Midbrain (tissue), 1 donor: ENCODE measurements around the gene SLC1A2.
"Not testable (repeated sequence)": the region's sequence is repeated elsewhere in the genome, so short reads cannot be mapped to it uniquely, and the experiment has no call there.

Experiments used
- DNase-seq: peaks from one replicate; lab custom pipeline; 2025; lab: John Stamatoyannopoulos, UW

Gene SLC1A2

DNA sequence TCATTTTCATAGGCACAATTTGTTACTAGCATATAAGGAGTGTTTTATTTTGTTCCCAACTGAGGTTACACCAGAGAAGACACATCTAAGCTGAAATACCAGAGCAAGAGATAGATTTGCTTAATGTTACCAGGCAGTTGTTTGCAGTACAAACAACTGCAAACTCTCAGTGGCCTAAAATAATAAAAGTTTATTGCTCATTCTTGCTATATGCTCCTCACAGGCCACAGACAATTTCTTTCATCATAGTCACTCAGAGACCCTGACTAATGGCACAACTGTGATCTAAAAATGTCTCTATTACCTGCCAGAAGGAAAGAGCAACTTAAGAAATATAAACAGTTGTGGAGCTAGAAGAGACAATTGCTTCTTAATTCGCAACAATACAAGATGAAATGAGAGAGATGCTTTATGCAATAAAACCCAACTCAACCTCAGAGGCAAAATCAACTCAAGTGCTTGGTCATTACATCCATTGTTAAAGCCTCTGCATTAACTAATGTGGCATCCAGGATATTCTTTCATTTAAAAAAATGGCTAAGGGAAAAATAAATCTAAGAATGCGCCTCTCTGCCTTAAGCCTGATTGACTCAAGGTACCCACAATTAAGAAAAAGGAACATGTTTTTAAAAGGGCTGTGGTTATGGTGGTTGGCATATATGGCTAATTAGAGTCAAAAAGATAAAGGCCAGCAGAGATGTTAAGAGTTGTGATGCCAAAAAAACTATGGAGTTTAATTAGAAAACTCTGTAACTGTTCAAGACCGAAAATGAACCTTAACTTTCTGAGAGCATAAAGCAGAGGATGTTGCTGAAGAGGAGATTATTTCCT lies 176.7 kb downstream of the SLC1A2 start:
- DNase-seq, result no peak

DNA sequence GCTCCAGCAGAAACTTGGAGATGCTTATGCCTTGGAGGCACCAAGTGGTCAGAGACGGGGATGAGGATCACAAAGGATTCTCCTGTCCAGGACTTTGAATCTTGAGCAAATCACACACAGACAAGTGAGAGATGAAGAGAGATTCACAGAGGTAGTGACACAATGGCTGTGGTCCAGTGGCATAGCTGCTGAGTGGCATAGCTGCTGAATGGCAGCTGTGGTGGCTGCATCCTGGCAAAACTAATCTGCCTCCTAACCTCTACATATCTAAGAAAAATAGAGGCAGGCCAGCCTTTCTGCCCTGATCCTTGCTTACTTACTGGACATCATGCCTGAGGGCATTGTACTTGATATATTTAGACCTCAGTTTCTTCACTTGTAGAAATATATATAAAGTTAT lies 177.8 kb downstream of the SLC1A2 start:
- no peak for DNase-seq

DNA sequence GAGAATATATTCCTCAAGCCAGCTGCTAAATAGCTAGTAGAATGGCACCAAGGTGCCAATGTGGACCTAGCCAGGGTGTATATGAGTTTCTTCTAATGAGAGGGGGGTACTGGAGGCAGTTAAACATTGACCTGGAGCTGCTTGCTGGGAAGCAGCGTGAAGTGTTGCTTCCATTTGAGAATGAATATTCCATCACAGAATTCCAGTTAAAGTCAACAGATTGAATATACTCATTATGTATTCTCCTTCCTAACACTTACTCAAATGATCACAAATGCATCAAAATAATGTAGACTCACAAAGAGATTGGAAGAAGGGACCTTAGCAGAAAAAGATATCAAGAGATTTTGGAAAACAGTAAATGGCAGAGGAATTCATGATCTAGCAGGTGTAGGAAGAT lies 178.3 kb downstream of the SLC1A2 start:
- DNase-seq, result no peak

DNA sequence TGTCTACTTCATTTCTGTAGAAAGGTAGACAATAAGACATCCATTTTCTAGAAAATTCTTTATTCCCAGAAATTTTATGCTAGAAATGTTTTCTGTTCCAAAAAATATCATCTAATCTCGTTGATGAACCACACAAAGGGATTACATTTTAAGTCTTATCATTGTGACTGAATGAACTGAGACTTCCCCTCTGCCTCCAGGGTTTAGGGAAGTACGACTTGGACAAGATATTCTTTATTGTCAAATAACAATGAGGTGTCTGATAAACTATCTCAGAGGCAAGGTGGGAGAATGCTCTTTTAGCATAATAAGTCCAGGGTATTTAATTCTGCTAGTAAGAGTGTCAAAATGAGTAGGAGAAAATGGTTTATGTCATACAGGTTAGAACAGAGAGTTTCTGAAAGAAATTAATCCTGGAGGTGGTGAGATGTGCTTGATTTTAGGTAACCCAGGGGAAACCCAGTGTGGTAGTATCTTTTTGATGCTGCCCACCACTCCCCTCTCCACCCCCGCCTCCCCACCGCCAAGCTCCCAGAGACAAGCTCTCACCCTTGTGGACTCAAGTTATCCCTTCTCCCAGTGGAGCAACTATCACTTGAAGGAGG lies 179.8 kb downstream of the SLC1A2 start:
- no peak for DNase-seq

DNA sequence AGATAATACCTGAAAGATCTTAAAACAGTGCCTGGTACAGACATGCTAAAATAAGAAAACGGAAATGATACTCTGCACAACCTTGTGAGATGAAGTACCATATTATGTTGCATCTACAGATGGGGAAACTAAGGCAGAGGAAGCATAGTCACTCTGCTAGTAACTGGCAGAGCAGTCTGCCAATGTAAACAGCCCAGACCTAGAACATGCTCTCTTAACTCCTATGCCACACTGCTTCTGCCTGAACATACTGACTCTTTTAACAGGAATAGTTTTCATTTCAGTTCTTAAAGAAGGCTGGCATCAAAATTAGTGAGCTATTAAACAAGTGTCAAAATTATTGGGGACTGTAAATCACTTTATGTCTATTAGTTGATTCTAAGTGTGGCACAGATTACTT lies 180.5 kb downstream of the SLC1A2 start:
- no peak for DNase-seq

DNA sequence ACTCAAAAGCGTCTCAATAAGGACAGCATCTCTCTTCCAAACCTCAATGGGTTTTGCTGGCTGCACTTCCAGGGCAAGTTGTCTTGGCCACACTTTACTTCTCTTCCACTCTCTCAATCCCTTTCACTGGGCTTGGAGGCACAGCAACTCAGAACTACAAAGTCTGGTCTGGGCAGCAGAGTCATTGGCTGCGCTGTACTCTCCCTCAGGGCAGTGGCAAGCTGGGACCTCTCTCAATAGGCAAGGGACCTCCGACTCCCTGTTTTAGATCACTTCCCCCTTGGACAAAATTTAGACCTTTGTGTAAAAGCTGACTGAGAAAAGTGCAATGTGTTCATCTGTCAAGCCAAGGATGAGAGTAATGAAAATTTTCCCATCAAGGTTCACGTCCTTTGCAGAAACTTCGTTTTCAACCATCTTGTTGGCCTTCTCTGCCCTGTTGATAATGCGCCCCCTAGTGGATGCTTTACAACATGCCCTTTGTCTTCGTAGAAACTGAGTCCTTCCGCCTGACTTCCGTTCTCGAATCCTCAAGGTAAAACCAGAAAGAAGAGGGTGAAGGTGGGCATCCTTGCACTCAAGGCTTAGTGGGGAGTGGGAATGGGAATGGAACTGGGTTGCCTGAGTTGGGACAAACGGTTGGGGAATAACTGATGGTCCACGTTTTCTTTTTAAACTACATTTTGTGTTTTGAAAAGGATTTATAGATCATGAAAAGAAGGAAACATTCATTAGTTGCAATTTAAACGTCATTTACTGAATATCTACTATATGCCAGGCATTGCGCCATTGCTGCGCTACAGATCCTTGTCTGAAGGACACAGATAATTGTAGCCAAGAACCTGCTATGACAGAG lies 181.3 kb downstream of the SLC1A2 start:
- peak; percentile 36 for DNase-seq

DNA sequence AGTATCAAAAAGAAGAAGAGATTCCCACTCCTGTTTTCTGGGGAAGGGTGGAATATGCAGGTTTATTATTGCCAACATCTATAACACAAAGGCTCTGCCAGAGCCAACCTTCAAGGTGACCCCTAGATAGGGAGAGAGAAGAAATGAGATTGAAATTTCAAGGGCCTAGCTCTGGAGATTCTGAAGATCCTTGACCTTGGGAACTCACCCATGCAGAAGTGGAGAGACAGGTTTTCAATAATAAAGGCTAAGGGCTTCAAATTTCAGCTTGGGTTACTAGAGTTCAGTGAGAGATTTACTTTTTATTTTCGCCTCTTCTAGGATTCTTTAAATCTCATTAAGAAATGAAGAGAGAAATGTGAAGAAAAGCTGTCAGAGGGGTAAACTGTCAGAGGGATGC lies 182.0 kb downstream of the SLC1A2 start:
- DNase-seq, result no peak

DNA sequence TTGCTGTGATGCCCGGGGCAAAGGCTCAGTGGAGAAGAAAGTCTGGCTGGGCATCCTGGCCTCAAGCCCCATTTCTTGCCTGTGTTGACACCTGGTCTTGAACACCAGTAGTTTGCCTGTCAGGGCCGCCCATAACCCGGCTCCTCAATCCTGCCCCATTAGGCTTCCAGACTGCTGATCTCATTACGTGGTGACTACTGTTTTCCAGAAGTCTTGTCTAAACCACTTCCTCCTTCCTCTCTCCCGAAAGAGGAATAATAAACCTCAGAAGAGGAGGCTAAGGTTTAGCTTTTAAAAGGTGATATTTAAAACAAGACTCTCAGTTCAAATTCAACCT lies 182.7 kb downstream of the SLC1A2 start:
- no peak for DNase-seq

DNA sequence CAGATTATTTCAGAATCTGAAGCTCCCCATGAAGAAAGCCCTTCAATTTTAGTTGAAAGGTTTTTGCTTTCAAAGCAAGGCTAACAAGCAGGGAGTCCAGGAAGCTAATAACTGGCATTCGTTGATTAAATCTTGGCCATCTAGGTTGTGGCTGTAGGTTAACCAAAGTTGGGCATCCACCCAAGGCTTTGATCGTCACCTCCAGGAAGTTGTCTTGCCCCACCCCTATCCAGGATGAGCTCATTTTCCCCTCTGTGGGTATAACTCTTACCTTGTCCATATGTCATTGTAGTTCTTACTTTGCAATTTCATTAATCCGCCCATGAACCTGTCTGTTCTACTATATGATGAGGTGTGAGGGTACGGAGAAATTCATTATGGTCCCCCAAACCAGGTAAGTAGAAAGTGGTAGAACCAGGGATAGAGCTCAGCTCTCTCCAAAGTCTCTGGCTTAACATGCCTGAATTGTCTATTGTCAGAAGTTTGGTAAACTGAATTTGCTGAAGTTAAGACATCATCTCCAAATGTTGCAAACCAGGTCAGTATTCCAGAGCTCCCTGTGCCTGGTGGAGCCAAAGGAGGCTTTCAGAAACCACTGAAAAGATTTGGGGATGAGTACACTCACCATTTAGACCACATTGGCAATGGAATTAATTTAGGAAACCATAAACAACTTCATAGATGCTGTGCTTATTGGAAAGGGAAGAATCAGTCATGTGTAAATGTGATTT lies 183.3 kb downstream of the SLC1A2 start:
- no peak for DNase-seq

DNA sequence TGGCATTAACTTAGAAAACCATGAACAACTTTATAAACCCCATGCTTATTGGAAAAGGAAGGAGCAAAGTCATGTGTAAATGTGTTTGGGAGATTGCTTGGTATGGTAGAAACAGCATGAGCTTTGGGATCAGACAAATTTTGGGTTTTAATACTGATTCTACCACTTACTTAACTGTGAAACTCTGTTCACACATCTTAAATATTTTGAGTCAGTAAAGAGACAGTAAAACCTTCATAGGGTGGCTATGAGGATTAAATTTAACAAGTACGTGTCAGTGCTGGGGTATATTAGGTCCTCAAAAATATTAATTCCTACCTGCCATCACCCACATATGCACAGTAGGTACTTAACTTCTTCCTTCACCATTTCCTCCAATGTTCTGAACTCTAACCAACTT lies 183.9 kb downstream of the SLC1A2 start:
- DNase-seq, result no peak

DNA sequence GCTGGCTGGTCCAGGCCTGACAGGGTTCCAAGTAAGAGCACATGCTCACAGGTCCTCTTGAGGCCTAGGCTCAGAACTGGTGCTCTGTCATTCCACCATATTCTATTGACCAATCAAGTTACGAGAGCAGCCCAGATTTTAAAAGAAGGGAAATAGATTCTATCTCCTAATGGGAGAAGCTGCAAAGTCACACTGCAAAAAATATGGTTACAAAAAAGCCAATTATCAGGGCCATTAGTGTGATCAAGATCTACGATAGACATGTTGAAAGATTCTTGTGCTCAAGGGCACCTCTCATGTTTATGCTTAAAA lies 184.2 kb downstream of the SLC1A2 start:
- no peak for DNase-seq

DNA sequence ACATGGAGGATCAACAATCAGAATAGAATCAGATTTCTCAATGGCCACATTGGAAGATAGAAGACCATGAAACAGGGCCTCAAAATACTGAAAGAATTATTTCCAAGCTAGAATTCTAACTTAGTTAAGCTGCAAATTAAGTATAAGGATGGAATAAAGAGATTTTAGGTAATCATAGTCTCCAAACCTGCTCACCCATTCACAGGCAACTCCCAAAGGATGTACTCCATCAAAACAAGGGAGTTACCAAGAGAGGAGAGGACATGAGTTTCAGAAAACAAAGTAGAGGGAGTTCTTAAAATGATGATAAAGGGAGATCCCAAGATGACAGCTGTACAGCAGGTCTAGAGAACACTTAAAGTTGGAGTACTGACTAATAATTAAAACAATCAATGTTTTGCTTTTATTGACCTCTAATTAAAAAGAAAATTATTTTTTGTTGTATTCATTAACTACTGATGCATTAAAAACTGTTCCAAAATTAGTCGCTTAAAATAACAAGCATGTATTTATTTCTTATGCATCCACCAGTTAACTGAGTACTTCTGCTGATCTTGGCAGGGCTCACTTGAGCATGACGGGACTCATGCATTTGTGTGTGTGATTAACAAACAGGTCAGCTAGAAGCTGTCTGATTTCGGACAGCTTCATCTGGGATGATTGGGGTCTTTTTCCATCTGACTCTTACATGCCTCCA lies 184.8 kb downstream of the SLC1A2 start:
- no peak for DNase-seq

DNA sequence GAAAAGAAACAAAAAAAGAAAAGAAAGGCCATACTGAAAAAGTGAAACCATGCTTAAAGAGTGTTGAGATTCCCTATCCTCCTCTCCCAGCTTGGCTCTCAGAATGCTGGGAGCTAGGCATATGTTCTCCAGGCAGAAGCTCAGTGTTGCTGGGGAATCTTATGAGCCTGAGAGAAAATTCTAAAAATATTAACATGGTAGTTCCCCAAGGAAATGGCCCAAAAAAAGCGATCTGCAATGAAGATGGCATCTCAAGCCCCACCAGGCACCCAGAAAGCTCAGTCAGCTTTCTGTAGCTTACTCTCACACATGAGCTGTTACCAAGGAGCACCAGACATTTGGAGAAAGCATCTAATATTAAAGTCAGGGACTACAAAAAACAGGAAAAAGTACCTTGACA lies 185.8 kb downstream of the SLC1A2 start:
- no peak for DNase-seq

DNA sequence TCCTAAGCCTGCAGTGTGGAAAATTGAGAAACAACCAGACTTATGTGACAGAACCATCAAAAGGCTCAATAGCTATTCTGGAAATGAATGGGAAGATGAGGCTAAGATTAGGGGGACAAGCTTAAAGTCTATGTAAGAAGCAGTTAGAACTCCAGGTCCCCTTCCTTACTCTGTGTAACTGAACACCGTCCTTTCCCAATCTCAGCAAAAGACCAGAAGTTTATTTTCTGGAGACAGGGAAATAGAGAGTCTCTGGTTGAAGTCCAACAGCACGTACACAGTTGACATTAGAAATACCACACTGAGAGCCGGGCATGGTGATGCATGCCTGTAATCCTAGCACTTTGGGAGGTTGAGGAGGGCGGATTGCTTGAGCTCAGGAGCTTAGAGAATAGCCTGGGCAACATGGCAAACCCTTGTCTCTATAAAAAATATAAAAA lies 186.4 kb downstream of the SLC1A2 start:
- DNase-seq, result no peak

DNA sequence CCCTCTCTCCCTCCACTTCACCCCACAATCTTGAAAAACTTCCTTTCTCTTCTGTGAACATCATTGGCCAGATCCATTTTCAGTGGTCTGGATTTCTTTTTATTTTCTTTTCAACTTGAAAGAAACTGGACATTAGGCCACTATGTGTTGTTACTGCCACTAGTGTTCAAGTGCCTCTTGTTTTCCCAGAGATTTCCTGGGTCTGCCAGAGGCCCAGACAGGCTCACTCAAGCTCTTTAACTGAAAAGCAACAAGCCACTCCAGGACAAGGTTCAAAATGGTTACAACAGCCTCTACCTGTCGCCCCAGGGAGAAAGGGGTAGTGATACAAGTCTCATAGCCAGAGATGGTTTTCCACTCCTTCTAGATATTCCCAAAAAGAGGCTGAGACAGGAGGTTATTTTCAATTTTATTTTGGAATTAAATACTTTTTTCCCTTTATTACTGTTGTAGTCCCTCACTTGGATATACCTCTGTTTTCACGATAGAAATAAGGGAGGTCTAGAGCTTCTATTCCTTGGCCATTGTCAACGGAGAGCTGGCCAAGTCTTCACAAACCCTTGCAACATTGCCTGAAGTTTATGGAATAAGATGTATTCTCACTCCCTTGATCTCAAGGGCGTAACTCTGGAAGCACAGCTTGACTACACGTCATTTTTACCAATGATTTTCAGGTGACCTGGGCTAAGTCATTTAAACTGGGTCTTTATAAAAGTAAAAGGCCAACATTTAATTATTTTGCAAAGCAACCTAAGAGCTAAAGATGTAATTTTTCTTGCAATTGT lies 188.1 kb downstream of the SLC1A2 start:
- no peak for DNase-seq

DNA sequence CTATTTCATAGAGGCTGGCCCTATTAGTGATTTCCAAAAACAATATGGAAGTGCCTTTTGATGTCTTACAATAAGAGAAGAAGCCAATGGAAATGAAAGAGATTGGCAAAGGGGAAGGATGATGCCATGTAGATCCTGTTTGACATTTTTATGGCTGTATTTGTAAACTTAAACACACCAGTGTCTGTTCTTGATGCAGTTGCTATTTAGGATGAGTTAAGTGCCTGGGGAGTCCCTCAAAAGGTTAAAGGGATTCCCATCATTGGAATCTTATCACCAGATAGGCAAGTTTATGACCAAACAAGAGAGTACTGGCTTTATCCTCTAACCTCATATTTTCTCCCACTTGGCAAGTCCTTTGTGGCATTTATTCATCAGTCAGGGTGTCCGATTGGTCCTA lies 189.0 kb downstream of the SLC1A2 start:
- no peak for DNase-seq

DNA sequence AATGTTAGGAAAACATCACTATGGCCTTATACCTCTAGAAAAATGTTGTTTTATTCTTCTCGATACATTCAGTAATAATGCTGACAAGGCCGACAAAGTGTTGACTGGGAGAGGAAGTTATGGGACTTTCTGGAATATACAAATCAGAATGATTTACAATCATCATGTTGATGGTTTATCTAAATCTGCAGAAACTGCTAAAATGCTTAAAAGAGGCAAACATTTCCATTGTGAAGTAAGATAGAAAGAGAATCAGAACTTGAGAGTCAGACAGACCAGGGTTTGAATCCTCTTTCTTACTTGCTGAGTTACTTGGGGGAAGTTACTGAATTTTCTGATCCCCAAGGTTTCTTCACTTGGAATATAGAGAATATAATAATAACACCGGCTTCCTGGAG lies 191.0 kb downstream of the SLC1A2 start:
- no peak for DNase-seq

DNA sequence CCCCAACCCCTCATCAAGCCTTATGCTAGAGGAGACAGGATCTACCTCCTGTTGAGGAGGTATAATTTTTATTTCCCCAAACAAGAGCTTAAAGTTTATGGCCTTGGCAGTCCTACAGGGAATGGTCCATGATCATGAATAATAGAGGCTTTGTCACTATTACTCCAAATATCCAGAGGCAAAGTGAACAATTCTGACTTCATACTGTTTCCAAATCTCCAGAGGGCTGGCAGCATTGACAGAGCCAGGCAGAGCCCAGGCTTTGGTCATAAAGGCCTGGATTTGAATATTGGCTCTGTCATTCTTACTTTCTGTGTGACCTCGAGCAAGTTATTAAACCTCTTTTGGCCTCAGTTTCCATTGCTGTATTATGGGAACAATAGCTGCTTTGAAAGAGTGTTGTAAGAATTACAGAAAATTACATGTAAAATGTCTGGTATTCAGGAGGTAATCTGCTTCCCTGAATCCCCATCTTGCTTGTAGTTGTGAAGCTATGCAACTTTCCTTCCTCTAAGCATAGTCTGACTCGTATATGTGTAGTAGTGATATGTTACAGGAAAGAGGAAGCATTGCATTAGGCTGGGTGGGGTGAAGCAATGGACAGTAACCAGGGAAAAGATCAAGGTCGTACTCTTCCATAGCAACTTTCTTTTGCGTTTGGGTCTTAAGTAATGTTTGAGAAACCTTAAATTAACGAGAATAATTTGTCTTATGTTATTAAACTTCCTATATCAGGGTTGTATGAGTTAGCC lies 191.6 kb downstream of the SLC1A2 start:
- no peak for DNase-seq

DNA sequence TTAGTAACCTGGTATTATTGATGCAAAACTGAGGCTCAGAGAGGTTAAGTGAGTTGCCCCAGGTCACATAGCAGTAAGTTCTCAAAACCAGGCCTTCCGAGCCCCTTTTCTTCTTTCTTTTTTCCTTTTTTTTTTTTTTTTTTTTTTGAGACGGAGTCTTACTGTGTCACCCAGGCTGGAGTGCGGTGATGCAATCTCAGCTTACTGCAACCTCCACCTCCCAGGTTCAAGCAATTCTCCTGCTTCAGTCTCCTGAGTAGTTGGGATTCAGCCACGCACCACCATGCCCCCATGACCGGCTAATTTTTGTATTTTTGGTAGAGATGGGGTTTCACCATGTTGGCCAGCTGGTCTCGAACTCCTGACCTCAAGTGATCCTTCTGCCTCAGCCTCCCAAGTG lies 192.6 kb downstream of the SLC1A2 start:
- not testable (repeated sequence) for DNase-seq

DNA sequence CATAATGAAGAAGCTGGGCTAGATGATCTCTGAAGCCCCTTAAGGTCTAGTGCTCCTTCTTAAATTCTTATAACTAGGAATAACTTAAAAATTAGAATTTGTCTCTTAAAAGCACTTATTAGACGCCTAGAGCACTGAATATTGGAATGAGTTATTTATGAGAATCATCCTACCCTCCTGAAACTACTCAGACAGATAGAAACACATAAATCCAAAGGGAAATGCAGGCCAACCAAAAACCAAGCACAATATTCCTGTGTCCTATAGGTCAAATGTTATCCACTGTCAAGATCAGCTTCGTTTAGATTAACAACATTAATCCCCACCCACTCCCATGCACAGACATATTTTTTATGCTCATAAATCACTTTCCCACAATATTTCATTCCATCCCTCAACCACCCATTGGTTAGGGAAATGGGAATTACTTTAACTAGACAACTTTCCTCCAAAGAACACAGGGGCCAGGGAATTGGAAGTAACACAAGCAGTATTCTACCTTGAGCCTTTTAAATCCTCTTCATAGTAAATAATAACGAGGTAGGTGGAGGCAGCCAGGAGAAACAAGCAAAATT lies 193.3 kb downstream of the SLC1A2 start:
- DNase-seq, result no peak
